ENCODE data around the gene SLC47A2.

SLC47A2 gene

GRCh38 chr17:19753051-19753509 lies 36.7 kb upstream of the SLC47A2 start:
- TF ChIP-seq, protein P1, sequence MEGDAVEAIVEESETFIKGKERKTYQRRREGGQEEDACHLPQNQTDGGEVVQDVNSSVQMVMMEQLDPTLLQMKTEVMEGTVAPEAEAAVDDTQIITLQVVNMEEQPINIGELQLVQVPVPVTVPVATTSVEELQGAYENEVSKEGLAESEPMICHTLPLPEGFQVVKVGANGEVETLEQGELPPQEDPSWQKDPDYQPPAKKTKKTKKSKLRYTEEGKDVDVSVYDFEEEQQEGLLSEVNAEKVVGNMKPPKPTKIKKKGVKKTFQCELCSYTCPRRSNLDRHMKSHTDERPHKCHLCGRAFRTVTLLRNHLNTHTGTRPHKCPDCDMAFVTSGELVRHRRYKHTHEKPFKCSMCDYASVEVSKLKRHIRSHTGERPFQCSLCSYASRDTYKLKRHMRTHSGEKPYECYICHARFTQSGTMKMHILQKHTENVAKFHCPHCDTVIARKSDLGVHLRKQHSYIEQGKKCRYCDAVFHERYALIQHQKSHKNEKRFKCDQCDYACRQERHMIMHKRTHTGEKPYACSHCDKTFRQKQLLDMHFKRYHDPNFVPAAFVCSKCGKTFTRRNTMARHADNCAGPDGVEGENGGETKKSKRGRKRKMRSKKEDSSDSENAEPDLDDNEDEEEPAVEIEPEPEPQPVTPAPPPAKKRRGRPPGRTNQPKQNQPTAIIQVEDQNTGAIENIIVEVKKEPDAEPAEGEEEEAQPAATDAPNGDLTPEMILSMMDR (IDR thresholded peaks at IDR 0.05; ENCODE audit: insufficient read depth, missing control alignments), result no peak
- FAIRE-seq, result no peak
- DNase-seq (ENCODE audit: insufficient read length, low spot score), result no peak

DNA sequence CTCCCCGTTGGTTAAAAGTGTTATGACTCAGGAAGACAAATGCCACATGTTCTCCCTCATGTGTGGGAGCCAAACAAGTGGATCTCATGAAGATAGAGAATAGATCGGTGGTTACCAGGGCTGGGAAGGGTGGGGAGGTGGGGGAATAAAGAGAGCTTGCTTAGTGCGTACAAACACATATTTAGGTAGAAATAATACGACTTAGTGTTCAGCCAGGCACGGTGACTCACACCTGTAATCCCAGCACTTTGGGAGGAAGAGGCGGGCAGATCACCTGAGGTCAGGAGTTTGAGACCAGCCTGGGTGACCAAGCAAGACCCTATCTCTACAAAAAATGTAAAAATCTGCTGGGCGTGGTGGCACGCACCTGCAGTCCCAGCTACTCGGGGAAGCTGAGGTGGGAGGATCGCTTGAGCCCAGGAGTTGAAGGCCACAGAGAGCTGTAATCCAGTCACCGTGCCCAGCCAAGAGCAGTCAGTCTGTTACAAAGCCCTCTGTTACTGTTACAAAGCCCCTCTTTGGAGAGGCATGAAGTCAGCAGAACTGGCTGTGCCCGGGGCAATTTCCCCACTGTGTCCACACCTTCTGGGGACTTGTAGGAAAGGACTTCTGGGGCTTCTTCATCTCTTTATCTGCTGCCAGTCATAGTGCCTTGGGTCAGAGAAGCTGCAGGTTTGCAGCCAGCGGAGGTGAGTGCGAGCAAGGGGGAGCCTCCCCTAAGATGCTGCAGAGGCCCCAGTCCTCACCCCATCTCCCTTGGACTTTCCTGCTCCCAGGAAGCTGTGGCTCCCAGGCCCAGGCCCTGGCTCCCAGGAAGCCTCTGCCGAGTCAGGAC lies 36.0 kb upstream of the SLC47A2 start:
- DNase-seq (ENCODE audit: insufficient read length, low spot score), result no peak
- no peak for FAIRE-seq

GRCh38 chr17:19750835-19751234 lies 34.5 kb upstream of the SLC47A2 start:
- DNase-seq (ENCODE audit: insufficient read length, low spot score) (no peak), FAIRE-seq (no peak)
- TF ChIP-seq, protein P1 (IDR thresholded peaks at IDR 0.05; ENCODE audit: insufficient read depth, missing control alignments), result no peak

More for the DNA sequence above, 36.0 kb upstream of the SLC47A2 start:
- TF ChIP-seq, protein P1 (IDR thresholded peaks at IDR 0.05; ENCODE audit: insufficient read depth, missing control alignments), result no peak

- TF ChIP-seq, protein P1 (IDR thresholded peaks at IDR 0.05; ENCODE audit: insufficient read depth, missing control alignments), result no peak
- no peak for DNase-seq (ENCODE audit: insufficient read length, low spot score)
- no peak for FAIRE-seq
These were observed 33.7 kb upstream of the SLC47A2 start for GRCh38 chr17:19750020-19750572.

DNA sequence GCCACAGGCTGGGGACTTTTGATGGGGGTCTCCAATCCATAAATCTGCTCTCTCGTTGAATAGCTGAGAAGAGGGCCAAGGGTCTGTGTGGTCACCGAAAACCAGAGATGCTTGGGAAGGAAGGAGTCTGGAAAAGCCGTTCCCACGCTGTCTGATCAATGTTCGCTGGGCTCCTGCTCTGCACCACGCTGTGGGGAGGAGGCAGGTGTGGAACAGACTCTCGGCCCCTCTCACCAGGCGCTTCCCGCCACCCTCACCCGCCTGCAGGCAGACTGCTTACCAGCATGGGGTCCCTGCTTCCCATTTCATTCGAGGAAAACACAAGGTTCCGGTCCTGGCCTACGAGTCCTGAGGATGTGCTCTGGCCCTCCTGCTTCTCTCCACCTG lies 32.4 kb upstream of the SLC47A2 start:
- FAIRE-seq (no peak), DNase-seq (ENCODE audit: insufficient read length, low spot score) (no peak)
- TF ChIP-seq, protein P1 (IDR thresholded peaks at IDR 0.05; ENCODE audit: insufficient read depth, missing control alignments), result no peak

DNA sequence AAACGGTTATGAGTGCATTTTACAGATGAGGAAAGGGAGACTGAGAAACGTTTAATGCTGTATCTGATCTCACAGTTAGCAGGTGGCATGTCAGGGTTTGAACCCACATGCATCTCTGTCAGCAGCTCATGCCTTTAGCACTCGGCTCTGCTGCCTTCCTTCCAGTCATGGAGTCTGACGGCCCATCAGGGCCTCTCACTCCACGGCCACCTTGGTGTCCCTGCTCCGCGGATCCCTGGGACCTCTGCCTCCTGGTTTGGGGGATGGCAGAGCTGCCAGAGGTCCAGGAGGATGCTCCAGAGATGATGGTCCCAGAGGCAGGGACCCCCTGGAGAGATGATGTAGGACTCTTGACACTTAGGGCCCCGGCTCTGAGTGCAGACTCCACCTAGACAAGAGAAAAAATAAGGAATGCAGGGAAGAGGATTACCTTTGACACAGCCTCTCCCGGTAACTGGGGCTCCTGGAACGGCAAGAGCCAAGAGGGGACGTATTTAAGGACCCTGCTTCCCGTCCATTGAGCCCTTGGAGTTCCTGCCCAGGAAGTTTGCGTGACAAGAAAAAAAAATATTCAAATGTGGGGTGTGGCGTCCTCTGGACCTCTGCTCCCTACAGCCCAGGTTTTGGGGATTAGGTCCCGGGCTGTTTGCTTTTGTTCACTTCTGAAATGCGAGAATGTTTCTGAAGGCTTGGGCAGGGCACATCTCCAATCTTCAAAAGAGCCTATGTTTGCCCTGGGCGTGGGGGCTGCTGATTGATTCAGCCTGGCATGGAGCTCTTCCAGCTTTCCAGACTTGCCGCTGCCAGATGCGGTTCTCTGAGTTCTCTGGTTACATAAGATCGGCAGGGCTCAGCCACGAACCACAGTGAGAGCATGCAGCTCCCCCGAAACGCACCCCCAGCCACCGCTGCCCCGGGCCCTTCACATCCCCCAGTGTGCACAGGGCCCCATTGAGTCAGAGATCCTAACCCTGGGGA lies 31.7 kb upstream of the SLC47A2 start, which contains the start of gene ALDH3A1:
TSS of gene ALDH3A1 (minus strand) at position 470 of the 978 bp plus-strand sequence. CDS start 3,169 bp downstream, outside the sequence.
- FAIRE-seq, result no peak
- no peak for DNase-seq (ENCODE audit: insufficient read length, low spot score)
- TF ChIP-seq, protein P1 (IDR thresholded peaks at IDR 0.05; ENCODE audit: insufficient read depth, missing control alignments), result no peak
